Epithelial cell of proximal tubule (primary cell): ENCODE measurements around the gene HRK. TPM values are rescaled to one million over a fixed set of nuclear protein-coding genes. Genes with fewer than 3 reads are reported as not detected.

ENCODE experiments used
- DNase-seq: peaks from one replicate; pipeline ENCODE4 v3.0.0-alpha.2; 2011; ENCODE audit warnings: low read depth
- H3K4me3 ChIP-seq: 2 replicates; pipeline ENCODE4 v1.5.1; 2011; ENCODE audit warnings: low read depth, mild to moderate bottlenecking, low read length
- total RNA-seq: library from RNA; depleted of rRNA; stranded (reverse); fragments of >200 nt; gene quantifications from 2 replicates; pipeline ENCODE4 v1.2.3, GENCODE V29; 2015
- TF ChIP-seq, protein P1 (sequence below): conservative IDR thresholded peaks from 2 replicates; pipeline ENCODE4 v1.5.1; 2012; ENCODE audit warnings: low read depth, mild to moderate bottlenecking, low read length

Gene HRK
- total RNA-seq, 1 donor from 2014 or later, result not detected

DNA sequence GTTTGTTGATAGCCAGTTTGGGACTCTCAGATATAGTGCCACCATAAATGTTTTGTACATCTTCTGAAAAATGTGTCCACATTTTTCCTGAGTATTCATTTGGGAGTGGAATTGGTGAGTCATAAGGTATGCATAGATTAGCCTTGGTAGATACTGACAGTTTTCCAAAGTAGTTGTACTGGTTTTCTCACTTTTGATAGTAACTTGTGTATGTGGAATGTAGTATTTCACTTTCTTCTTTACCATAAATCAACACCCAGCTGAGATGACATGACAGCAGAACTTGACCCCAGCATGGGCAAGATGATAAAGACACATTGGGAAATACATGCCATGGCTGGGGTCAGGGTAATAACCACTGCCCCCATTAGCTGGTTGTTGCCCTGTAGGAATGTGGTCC is 34.9 kb upstream of the HRK start:
- DNase-seq, result no peak
- H3K4me3 ChIP-seq, result no peak overlapping the region
- TF ChIP-seq, protein P1, sequence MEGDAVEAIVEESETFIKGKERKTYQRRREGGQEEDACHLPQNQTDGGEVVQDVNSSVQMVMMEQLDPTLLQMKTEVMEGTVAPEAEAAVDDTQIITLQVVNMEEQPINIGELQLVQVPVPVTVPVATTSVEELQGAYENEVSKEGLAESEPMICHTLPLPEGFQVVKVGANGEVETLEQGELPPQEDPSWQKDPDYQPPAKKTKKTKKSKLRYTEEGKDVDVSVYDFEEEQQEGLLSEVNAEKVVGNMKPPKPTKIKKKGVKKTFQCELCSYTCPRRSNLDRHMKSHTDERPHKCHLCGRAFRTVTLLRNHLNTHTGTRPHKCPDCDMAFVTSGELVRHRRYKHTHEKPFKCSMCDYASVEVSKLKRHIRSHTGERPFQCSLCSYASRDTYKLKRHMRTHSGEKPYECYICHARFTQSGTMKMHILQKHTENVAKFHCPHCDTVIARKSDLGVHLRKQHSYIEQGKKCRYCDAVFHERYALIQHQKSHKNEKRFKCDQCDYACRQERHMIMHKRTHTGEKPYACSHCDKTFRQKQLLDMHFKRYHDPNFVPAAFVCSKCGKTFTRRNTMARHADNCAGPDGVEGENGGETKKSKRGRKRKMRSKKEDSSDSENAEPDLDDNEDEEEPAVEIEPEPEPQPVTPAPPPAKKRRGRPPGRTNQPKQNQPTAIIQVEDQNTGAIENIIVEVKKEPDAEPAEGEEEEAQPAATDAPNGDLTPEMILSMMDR, result no peak

DNA sequence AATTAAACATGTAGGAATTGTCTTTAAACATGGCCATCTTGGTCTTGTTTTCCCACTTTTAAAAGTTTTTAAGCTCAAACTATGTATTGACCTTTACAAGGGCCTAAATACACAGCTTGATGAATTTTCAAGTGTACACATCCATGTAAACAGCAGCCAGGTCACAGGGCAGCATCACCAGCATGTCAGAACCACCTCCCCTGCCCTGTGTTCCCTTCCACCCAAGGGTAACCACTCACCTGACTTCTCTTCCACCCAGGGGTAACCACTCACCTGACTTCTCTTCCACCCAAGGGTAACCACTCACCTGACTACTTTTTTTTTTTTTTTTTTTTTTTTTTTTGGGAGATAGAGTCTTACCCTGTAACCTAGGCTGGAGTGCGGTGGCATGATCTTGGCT is 34.1 kb upstream of the HRK start:
- TF ChIP-seq, protein P1, result no peak
- DNase-seq, result no peak
- no peak overlapping the region for H3K4me3 ChIP-seq

DNA sequence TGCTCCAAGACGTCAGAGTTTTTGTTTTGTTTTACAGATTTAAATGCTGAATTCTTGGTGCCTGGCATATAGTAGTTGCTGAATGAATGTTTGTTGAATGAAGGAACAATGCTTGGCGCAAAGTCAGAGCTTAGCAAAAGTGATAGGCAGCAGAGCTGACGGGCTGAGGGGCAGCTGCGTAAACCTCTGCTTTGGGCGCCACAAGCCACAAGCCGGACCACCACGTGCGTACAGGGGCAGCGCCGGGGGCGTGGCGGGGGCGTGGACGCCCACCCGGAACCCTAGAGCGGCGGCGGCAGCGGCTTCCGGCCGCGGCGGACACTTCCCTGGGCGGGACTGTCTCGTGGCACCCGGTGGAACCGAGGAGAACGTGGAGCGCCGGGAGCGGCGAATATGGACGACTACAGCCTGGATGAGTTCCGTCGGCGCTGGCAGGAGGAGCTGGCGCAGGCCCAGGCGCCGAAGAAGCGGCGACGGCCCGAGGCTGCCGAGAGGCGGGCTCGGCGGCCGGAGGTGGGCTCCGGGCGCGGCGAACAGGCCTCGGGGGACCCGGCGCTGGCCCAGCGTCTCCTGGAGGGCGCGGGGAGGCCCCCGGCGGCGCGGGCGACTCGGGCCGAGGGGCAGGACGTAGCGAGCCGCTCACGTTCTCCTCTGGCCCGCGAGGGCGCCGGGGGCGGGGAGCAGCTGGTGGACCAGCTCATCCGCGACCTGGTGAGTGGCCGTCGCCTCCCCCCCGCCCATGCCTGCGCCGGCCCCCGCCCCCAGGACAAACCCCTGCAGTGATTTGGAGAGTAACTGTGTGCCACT is 29.6 kb upstream of the HRK start, which contains the start of gene FBXW8:
Gene FBXW8, plus strand, starts transcription at position 306 of the 807 bp plus-strand sequence. Its CDS starts 88 bp downstream, at position 394.
- peak within 1 kb of the TSS; percentile 72 for H3K4me3 ChIP-seq
- TF ChIP-seq, protein P1, result no peak
- DNase-seq, result no peak

DNA sequence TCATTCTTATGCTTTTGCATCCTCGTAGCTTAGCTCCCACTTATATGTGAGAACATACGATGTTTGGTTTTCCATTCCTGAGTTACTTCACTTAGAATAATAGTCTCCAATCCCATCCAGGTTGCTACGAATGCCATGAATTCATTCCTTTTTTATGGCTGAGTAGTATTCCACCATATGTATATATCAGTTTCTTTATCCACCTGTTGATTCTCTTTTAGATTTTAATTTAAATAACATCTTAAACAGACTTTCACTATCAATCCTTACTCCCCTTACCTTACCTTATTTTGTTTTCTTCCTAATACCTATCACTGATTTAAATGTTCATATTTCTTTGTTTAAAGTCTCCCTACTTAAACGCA is 29.0 kb upstream of the HRK start:
- DNase-seq, result no peak
- TF ChIP-seq, protein P1, result no peak
- peak overlapping the region; percentile 72 for H3K4me3 ChIP-seq

DNA sequence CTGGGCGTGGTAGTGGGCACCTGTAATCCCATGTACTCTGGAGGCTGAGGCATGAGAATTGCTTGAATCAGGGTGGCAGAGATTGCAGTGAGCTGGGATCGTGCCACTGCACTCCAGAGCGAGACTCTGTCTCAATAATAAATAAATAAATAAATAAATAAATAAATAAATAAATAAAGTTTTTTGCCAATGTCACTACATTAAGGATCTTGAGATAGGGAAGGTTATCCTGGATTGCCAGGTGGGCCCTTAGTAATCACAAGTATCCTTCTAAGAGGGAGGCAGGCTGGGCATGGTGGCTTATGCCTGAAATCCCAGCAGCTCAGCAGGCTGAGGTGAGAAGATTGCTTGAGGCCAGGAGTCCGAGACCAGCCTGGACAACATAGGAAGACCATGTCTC is 25.0 kb upstream of the HRK start:
- TF ChIP-seq, protein P1, result no peak
- no peak overlapping the region for H3K4me3 ChIP-seq
- DNase-seq, result no peak

DNA sequence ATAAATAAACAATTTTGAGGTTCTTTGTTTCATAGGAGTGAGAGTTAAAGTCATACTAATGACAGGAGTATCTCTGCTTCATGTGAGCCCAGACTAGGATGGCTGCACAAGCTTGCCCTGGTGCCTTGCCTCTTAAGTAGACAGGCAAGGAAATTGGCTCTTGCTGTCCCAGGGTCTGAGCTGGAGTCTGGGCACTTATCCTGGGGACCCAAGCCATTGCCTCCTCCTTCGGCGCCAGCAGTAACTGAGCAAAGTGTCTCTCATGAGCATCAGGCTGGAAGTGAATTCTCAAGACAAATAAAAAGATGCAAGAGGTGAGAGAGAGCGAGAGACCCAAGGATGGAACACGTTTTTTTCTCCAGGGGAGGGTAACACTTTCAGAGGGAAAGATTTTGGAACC is 22.6 kb upstream of the HRK start:
- no peak overlapping the region for H3K4me3 ChIP-seq
- DNase-seq, result no peak
- TF ChIP-seq, protein P1, result no peak

DNA sequence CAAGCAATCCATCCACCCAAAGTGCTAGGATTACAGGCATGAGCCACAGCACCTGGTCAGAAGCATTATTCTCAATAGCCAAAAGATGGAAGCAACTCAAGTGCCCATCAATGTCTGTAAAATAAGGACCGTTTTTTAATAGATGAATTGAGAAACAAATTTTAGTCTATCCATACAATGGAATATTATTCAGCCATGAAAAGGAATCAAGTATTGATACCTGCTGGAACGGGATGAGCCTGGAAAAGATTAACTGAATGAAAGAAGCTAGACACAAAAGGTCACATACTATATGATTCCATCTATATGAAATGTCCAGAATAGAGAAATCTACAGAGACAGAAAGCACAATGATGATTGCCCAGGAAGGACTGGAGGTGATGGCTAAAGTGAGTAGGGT is 20.4 kb upstream of the HRK start:
- DNase-seq, result no peak
- H3K4me3 ChIP-seq, result no peak overlapping the region
- TF ChIP-seq, protein P1, result no peak
